GM12878 (cell line): Measurements from ENCODE around the gene ADGRV1.

Experiments used
- ATF3 ChIP-seq: IDR thresholded peaks from 2 replicates; pipeline ENCODE4 v1.6.1; 2011; ENCODE audit warnings: low read depth, mild to moderate bottlenecking, low read length, moderate library complexity, borderline replicate concordance; ENCODE audit errors: extremely low read depth
- CTCF ChIP-seq, 3 experiments: IDR thresholded peaks in 2 of 3; conservative IDR thresholded peaks in 1 of 3; 2 replicates each; pipeline ENCODE4 v1.5.1; 2011; ENCODE audit warnings: low read depth in 3 of 3, low read length in 3 of 3, mild to moderate bottlenecking in 3 of 3, control low read depth in 2 of 3, moderate library complexity in 2 of 3, inconsistent platforms in 1 of 3, mixed read lengths in 1 of 3; ENCODE audit not compliant: control insufficient read depth in 2 of 3, insufficient read depth in 1 of 3; ENCODE audit errors: extremely low read depth in 1 of 3
- EZH2 ChIP-seq: IDR thresholded peaks from 2 replicates; pipeline ENCODE4 v1.6.1; 2012; ENCODE audit warnings: low read depth, mild to moderate bottlenecking, control low read depth, inconsistent platforms, low read length, borderline replicate concordance; ENCODE audit not compliant: control insufficient read depth
- HDAC6 ChIP-seq: fragments of 200-600 bp; sonication (generic); IDR thresholded peaks from one replicate; pipeline ENCODE4 v1.8.0; 2017; ENCODE audit warnings: antibody characterized with exemption; ENCODE audit not compliant: unreplicated experiment
- MAX ChIP-seq: IDR thresholded peaks from 2 replicates; pipeline ENCODE4 v1.6.1; 2012; ENCODE audit warnings: low read depth, low read length, improper control_type of control experiment
- MTA2 ChIP-seq: fragments of 450-650 bp; IDR thresholded peaks from 2 replicates; pipeline ENCODE4 v1.6.1; 2016; ENCODE audit warnings: low read depth, mild to moderate bottlenecking, moderate library complexity
- TAF1 ChIP-seq: IDR thresholded peaks from 2 replicates; pipeline ENCODE4 v1.6.1; 2011; ENCODE audit warnings: mild to moderate bottlenecking, low read depth, low read length, borderline replicate concordance
- USF1 ChIP-seq: IDR thresholded peaks from 2 replicates; pipeline ENCODE4 v1.6.1; 2011; ENCODE audit warnings: borderline replicate concordance, low read depth, mild to moderate bottlenecking, moderate library complexity, mixed read lengths, low read length; ENCODE audit not compliant: insufficient read depth; ENCODE audit errors: extremely low read length
- YBX1 ChIP-seq: fragments of 450-650 bp; IDR thresholded peaks from 2 replicates; pipeline ENCODE4 v1.6.1; 2016; ENCODE audit warnings: antibody characterized with exemption

GRCh38 chr5:91183743-91184142, 625.1 kb downstream of the ADGRV1 start:
- no peak for TF ChIP-seq USF1
- no peak for TF ChIP-seq TAF1
- no peak for TF ChIP-seq YBX1
- TF ChIP-seq MAX: no peak
- no peak for TF ChIP-seq CTCF (IDR thresholded peaks at IDR 0.05 in 2 of 3, conservative IDR thresholded peaks at IDR 0.05 in 1 of 3; ENCODE audit: control insufficient read depth in 2 of 3, extremely low read depth in 1 of 3, insufficient read depth in 1 of 3, low read depth in 3 of 3, low read length in 3 of 3)
- TF ChIP-seq ATF3: no peak
- TF ChIP-seq HDAC6: no peak
- no peak for TF ChIP-seq MTA2
- no peak for TF ChIP-seq EZH2
